HuH-7 (cell line): ENCODE data around the gene RHEB.
A peak's percentile ranks its signal among the peaks of the same experiment; 100 is the strongest.

Experiments
- DNase-seq: peaks from one replicate; pipeline ENCODE4 v3.0.0; 2011; ENCODE audit warnings: low spot score

The RHEB gene

DNA sequence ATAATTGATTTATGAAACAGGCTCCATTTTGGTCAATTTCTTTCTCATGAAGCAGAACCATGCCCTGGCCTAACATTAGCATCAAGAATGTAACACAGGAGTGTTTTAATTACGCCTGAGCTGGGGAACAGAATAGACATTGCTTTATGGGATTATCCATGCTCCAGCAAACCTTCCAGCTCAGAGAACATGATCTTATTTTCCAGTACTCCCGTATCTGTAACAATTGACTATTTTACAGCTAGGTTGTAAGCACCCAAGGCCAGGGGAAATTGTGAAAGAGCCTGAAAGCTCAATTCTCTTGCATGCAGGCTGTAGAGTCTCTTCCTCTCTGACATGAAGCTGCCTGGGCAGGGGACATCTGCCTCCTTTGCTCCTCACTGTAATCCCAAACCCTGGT is 49.0 kb downstream of the RHEB start:
- no peak for DNase-seq

DNA sequence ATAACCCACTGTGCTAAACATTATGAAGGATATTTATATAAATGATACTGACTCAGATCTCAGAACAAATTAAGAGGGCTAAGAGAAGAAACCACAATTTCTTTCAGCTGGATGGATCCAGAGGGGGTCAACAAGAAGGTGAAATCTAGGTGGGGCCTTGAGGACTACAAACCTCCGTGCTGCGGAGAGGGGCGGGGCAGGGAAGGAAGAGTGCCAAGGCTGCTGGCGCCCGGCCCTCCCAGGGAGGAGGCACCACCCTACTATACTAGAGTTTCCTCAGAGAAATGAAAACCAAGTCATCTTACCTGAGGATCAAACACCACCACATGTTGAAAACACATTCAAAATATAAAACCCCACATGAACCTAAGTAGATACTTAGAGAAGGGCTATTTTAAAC is 50.4 kb downstream of the RHEB start:
- DNase-seq = no peak

DNA sequence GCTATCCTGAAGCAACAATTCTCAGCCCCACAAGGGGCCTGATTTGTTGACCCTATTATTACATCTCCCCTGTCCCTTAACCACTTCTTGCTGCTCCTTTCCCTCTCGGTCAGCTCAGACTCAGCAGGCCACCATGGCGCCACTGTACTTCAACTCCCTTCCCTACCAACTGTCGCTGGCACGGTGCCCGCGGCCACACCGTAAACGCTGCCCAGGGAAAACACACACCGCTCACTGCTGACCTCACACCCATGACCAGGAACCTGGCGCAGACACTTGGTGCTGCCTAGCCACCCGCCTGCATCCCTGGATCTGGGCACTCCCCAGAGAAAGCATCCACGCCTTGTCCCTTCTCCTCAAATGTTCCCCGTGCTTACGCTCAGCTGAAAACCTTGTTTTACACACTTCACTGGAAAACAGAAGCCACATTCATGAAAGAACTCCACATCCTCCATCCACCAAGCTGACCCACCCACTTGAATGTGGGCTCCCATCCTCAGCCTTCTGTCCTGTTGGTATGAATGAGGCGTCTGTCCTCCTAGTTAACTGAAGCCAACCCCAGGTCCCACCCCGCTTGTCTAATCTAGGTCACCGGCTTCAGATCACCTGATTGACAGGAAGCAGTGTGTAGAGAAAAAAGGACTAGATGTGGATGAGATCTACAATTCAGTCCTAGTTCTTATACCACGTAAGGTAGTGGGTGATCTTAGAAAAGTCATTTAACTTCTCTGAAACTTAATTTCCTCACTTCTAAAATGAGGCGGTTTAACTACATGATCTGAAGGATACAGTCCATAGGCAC is 51.3 kb downstream of the RHEB start:
- DNase-seq = no peak

DNA sequence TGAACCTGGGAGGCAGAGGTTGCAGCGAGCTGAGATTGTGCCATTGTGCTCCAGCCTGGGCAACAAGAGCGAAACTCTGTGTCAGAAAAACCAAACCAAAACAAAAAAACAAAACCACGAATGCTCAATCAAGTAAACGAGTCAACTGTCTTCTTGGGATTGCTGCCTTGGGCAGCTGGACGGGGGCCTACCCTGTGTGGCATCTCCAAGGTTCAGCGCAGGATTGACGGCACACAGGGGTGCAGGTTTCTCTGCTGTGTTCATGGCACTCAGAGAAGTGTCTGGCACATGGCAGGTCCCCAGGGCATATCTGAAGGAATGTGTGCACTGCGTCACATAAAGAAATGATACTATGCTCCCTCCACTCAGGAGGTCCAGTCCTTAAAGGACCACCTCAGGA is 54.5 kb downstream of the RHEB start:
- no peak for DNase-seq

DNA sequence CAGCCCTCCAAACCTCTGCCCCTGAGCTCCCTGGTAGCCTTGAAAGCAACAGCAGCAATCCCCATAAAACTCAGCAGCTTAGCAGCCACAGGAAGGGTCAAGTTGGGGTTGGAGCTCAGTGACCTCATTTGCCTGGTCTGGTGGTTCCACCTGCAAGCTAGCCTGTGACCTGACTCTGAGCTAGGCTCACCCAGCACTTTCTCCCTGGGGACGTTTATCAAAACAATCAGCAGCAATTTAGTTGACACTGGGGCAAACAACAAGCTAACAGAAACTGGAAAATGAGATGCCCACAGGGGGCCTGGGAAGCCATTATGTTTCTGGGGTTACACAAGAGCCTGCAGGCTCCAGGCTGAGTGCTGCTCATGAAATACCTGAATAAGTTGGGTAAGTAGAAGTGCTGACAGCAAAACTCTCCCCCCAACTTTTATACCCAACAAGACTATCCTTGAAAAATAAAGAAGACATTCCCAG is 57.4 kb downstream of the RHEB start:
- DNase-seq = no peak

DNA sequence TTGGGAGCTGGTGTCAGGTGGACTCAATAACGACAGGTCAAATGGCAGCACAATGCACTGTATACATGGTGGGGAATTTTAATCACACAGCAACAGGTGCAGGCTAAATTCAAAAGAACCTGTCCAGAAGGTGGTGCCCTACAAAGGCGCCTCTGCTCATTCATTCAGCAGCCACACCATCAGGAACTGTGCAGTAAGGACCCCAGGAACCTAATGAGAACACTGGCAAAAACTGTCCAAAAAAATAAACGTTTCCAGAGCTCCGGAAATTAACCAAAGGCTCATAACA is 57.8 kb downstream of the RHEB start:
- DNase-seq = no peak

DNA sequence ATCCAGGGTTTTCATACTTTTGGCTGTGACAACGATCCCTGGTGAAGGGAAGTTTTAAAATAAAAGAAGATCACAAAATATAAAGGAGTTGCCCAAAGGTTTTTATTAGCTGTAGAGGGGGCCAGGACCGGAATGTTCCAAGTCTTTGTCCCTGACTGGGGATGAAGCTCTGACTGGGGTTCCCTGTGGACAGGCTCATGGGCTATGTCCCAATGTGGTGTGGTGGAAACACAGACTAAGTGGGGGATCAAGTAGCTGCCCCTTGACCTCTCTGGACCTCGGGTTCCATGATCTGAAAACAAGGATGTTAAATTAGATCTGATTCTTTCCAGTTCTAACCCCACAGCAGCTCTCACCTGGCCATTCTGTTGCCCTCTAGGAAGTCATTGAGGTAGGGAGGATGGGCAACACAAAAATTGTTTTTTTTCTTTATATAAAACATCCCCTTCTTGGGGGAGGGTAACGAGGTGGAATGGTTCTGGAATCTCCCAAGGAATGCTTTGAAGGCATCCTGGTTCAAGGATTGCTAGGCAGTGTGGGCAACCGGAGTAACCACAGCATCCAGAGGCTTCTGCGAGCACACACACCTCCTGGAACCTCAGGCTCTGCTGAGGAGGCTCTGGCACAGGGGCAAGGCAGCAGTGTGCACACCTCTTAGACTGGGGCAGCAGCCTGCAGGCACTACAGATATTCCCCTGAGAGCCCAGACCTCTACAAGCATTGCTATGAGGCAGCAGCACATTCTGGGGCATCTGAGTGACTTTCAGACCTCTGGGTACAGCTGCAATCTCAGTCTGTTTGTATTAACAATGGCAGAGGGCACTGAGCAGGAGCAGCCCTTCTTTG is 58.4 kb downstream of the RHEB start:
- DNase-seq = no peak

DNA sequence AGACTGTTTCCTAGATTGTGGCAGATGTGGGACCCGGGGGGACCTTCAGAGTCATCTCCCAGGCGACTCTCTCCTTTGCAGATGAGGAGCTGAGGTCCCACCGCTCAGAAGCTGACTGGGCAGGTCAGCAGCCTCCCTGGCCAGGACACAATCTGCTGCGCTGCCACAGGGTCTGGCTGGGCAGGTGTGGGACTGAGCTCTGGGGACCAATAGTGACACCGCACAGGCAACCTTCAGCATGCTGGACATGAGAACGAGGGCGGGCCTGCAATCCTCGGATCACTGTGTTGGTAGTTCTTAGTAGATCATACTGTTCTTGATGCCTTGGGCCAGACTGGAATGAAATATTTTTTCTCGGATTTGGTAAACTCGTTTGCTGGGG is 59.2 kb downstream of the RHEB start:
- DNase-seq = no peak

DNA sequence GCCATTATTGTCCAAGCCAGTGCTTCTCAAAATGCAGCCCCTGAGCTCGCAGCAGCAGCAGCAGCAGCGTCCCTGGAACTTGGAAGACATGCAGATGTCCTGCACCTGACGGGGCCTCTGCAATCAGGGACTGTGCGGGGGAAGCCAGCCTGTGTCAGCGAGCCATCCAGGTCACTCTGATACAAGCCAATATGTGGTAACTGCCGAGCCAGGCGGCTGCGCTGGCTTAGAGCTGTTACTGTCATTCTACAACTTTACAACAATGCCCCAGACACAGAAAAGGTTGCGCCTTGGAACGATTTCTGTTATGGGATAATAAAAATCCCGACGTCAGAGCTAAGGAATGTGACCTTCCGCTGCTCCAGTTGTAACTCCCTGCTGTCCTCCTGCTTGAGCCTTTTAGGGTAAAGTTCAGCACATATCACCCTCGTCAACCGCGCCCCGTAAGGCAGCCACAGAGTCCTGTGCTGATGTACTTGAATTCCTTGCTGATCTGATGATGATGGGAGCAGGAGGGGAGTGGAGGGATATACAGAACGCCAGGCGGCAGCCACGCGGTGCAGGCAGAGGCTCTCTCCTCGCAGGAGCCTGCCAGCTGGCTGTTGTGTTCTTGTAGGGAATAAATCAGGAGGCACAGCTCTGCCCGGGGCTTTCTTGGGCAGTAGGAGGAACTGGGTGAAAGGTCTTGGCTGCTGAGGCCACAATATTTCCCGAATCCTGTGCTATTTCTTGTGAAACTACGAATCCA is 59.8 kb downstream of the RHEB start:
- DNase-seq = peak; percentile 86

DNA sequence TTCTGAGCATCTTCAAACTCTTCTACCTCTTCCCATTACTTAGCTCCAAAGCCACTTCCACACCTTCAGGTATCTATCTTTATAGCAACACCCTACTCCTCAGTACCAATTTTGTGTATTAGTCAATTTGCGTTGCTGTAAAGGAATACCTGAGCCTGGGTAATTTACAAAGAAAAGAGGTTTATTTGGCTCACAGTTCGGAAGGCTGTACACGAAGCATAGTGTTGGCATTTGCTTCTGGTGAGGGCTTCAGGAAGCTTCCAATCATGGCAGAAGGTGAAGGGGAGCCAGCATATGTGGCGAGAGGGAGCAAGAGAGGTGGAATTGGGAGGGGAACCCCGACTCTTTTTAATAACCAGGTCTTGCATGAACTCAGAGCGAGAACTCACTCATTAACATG is 62.2 kb downstream of the RHEB start:
- DNase-seq = no peak

DNA sequence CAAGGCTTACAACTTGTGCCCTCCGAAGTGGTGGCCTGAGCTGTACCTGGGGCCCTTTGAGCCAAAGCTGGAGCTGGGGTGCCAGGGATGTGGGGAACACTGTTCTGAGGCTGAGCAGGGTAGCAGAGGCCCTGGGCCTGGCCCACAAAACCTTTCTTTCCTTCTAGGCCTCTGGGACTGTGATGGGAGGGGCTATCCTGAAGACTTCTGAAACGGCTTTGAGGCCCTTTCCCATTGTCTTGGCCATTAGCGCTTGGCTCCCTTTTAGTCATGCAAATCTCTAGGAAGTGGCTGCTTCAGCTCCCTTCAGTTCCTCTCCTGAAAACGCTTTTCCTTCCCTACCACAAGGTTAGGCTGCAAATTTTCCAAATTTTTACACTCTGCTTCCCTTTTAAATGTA is 62.9 kb downstream of the RHEB start:
- DNase-seq = no peak

DNA sequence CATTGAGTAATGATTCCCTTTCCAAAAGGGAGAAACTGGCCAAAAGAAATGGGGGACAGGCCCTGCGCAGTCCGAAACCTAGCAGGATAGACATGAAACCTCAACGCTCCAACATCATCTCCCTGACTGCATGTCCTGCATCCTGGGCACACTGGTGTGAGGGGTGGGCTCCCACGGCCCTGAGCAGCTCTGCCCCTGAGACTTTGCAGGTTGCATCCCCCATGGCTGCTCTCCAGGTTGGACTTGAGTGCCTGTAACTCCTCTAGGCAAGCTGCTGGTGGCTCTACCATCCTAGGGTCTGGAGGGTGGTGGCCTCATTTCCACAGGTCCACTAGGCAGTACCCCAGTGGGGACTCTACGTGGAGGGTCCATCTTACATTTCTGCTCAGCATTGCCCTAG is 63.4 kb downstream of the RHEB start:
- DNase-seq = no peak

DNA sequence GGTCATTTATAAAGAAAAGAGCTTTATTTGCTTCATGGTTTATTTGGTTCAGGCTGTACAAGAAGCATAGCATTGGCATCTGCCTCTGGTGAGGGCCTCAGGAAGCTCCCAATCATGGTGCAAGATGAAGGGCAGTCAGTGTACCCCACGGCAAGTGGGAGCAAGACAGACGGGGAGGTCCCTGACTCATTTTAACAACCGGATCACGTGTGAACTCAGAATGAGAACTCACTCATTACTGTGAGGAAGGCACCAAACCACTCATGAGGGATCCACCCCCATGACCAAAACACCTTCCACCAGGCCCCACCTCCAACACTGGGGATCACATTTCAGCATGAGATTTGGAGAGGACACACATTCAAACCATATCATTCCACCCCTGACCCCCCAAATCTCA is 64.0 kb downstream of the RHEB start:
- no peak for DNase-seq

DNA sequence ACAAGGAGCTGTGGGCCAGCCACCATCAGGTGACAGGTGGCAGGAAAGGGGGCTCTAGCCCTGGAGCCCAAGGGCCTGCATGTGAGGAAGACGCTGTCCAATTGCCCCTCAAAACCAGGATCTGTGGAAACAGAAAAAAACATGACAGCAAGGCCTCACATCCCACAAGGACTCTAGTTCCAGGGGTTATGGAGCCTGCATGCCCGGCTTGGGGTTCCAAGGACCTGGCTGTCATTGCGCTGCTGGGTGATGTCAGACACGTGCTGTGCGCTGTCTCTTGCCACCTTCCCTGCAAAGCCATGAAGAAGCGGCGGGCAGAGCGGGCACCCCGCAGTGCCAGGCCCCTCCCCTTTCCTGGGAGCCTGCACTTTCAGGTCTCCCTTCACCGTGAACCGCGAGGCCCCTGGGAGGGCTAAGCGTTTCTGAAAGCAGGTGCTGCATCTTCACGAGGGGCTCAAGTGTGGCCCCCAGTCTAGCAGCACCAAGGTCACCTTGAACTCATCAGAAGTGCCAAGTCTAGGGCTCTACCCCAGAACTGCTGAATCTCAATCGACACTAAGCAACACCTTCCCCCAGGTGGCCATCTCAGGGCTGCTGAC is 64.7 kb downstream of the RHEB start:
- DNase-seq = no peak

DNA sequence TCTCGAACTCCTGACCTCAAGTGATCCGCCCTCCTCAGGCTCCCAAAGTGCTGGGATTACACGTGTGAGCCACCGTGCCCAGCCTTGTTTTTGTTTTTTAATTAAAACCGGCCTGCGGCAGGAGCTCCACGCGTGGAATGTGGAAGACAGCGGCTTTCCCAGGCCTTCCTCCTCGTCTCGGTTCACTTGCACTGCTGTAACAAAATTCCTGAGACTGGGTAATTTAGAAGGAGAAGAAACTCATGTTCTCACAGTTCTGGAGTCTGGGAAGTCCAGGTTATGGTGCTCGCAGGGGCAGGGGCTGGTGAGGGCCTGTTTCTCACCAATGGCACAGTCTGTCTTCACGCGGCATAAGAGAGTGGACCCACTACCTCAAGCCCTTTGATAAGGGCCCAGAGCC is 65.4 kb downstream of the RHEB start:
- DNase-seq = no peak

DNA sequence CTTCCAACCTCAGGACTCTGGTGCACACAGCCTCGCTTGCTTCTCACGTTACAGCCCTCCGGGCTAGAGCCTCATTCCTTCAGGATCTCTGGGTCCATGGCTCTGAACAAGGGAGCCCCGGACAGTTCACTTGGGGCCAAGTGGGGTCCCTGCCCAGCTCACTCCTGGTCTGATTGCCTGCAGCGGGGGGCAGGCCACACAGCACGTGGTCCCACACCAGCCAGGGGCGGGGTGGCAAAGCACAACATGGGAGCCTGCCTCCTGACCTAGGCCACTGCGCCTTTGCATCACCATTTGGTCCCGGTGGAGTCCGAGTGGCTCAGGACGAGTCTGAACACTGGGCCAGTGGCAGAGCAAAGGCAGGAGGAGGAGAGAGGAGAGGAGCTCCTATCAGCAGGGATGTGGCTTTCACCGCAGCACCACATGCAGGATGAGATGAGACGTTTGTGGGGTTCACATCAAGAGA is 66.3 kb downstream of the RHEB start:
- no peak for DNase-seq

DNA sequence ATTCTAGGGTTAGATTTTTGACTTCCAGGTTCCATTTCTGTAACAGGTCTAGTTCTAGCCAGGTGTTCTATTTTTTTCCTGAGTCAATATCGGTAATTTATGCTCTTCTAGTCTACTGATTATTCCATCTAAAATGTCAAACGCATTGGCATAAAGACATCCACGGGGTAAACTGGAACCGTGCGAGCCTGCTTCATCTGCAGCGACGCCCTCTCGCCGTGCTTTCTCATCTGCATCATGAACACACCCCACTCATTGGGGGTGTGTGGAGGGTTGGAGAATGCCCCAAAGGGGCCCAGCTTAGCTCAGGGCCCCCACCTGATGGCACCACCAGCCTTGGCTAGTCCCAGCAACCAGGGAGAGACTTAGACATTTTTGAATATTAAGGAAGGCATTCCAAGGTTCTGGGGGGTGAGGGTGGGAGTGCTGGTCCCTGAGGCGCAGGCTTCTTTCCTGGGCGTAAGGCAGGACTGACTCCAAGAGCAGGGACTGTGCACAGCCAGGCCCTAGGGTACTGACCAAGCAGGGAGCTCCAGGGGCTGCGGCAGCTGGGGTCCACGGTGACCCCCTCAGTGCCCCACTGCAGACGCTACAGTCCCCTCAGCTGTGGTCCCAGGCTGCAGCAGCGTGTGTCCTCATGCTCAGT is 66.9 kb downstream of the RHEB start:
- DNase-seq = no peak

DNA sequence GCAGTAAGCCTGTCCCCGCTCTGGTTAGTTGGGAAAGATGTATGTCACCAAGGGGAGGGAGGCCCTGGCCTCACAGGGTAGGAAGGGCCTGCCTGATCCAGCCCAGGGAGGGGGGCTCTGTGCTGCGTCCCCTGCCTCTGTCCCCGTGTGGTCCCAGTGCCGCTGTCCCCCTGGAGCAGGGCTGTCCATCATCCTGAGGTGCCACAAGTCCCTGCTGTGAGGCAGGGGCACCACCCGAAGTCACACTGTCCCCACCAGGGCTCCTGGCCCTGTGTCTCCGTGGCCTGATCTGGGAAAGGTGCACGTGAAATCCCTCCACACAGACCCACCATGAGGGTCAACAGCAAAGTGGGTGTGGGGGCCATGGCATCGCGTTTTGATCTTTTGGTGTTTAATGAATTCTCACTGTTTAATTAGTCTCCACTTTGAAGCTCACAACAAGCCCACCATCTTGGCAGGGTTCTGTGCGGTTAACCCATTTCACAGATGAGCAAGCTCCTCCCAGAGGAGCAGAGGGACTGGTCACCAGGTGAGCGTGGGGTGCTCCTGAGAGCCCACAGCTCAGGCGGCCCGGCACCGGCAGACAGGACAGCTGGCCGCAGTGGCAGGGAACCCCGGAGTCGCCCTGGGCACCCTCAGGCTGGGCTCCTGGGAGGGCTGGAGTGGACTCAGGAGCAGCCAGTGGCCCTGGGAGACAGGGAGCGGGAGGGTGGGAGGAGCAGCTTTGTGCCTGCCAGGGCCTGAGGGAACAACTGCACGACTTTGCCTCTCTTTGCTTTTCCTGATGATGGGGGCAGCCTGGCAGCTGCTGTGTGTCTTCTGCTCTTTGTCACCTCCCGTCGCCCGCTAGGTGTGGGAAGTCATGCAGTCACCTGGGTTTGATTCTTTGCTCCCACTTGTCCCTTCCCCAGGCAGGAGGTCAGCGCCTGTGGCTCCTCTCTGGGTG is 67.8 kb downstream of the RHEB start:
- no peak for DNase-seq

DNA sequence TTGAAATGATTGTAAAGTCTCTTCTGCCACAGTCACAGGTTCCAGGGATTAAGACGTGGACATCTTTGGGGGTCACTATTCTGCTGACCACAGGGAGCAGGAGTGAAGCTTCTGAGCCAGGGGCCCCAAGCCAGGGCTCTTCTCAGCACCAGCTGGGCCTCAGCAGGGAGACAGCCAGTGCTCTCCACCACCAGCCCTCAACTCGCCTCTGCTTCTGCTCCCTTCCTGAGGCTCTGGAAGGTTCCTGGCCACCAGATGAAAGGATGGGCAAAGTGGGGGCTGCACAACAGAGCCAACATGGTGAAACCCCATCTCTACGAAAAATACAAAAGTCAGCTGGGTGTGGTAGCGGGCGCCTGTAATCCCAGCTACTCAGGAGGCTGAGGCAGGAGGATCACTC is 68.5 kb downstream of the RHEB start:
- DNase-seq = no peak

DNA sequence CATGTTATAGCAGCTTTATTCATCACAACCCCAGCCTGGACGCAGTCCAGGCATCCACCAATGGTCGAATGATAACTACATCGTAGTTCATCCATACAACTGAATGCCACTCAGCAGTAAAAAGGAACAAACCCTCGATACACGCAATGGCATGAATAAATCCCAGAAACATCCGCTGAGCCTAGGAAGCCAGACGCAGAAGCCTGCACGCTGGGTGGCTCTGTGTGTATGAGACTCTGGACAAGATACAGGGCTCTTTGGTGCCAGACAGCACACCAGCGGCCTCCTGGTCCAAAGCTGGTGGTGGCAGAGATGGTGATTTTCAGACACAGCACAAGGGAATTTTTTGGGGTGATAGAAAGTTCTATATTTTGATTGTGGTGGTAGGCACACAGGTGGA is 69.7 kb downstream of the RHEB start:
- DNase-seq = no peak
